Caco-2 (cell line): ENCODE data around the gene PDYN. TPM values are rescaled to one million over a fixed set of nuclear protein-coding genes. Genes with fewer than 3 reads are reported as not detected.

ENCODE experiments used
- BruUV-seq: library from RNA; stranded (reverse); fragments of 400-500 nt; replicated peaks from 2 replicates; lab custom pipeline; 2021; lab: Mats Ljungman, UMichigan
- CTCF ChIA-PET: fragments of 300-600 bp; sonication (Branson Sonifier 250); formaldehyde crosslinking; loops from one replicate; lab custom pipeline; 2022; ENCODE audit warnings: antibody characterized with exemption; lab: Charles Lee
- POLR2A ChIA-PET: fragments of 300-600 bp; sonication (Branson Sonifier 250); formaldehyde crosslinking; loops from one replicate; lab custom pipeline; 2022; ENCODE audit warnings: antibody characterized with exemption; lab: Charles Lee
- DNase-seq, 2 experiments: peaks; one replicate each; pipeline versions ENCODE4 v3.0.0 to v3.0.0-alpha.2; 2020 to 2022
- H3K27me3 ChIP-seq: replicated peaks from 2 replicates; pipeline ENCODE4 v1.6.0; 2011; ENCODE audit warnings: low read length; ENCODE audit not compliant: control insufficient read depth, insufficient read depth
- H3K36me3 ChIP-seq: 2 replicates; pipeline ENCODE4 v1.5.1; 2011; ENCODE audit warnings: low read length; ENCODE audit not compliant: control insufficient read depth, insufficient read depth
- H3K4me1 ChIP-seq: fragments of 250-450 bp; sonication (Bioruptor Pico); 2 replicates; pipeline ENCODE4 v1.5.1; 2020; ENCODE audit warnings: mild to moderate bottlenecking
- H3K4me3 ChIP-seq: 2 replicates; pipeline ENCODE4 v1.5.1; 2011; ENCODE audit warnings: low read depth, mild to moderate bottlenecking, control low read depth, low read length
- H3K9me3 ChIP-seq: fragments of 250-450 bp; sonication (Bioruptor Pico); 2 replicates; pipeline ENCODE4 v1.5.1; 2020; ENCODE audit warnings: mild to moderate bottlenecking, moderate library complexity
- H3K27ac Mint-ChIP-seq: one replicate; pipeline ENCODE4 v1.8.0; 2022; ENCODE audit warnings: mixed read lengths; ENCODE audit not compliant: unreplicated experiment
- H3K27me3 Mint-ChIP-seq: one replicate; pipeline ENCODE4 v1.8.0; 2022; ENCODE audit warnings: mixed read lengths; ENCODE audit not compliant: insufficient read depth, unreplicated experiment
- H3K36me3 Mint-ChIP-seq: one replicate; pipeline ENCODE4 v1.8.0; 2022; ENCODE audit warnings: mild to moderate bottlenecking, mixed read lengths; ENCODE audit not compliant: insufficient read depth, unreplicated experiment
- H3K4me1 Mint-ChIP-seq: one replicate; pipeline ENCODE4 v1.8.0; 2022; ENCODE audit warnings: low read depth, mixed read lengths; ENCODE audit not compliant: unreplicated experiment
- H3K4me3 Mint-ChIP-seq: one replicate; pipeline ENCODE4 v1.8.0; 2022; ENCODE audit warnings: mild to moderate bottlenecking, moderate library complexity, mixed read lengths; ENCODE audit not compliant: unreplicated experiment
- H3K9me3 Mint-ChIP-seq: one replicate; pipeline ENCODE4 v1.8.0; 2022; ENCODE audit warnings: mixed read lengths; ENCODE audit not compliant: unreplicated experiment
- CTCF ChIP-seq, 2 experiments: fragments of 200-600 bp in 1 of 2; IDR thresholded peaks; 1 replicate in 1 of 2; 2 replicates in 1 of 2; pipeline versions ENCODE4 v1.5.1 to v1.8.0; 2011 to 2022; ENCODE audit warnings: antibody characterized with exemption in 1 of 2, control low read depth in 1 of 2, inconsistent platforms in 1 of 2, low read depth in 1 of 2, low read length in 1 of 2, mild to moderate bottlenecking in 1 of 2, moderate library complexity in 1 of 2; ENCODE audit not compliant: insufficient read depth in 1 of 2, severe bottlenecking in 1 of 2, unreplicated experiment in 1 of 2
- intact Hi-C: fragments of 100-400 bp; cut with micrococcal nuclease; formaldehyde crosslinking; loops from one replicate; pipeline ENCODE4 v1.10.0; 2022; ENCODE audit not compliant: unreplicated experiment
- total RNA-seq: library from RNA; stranded (reverse); gene quantifications from 2 replicates; pipeline ENCODE4 v1.2.3, GENCODE V29; 2022

PDYN gene
- total RNA-seq, 1 experiment from 2014 or later: not detected

DNA sequence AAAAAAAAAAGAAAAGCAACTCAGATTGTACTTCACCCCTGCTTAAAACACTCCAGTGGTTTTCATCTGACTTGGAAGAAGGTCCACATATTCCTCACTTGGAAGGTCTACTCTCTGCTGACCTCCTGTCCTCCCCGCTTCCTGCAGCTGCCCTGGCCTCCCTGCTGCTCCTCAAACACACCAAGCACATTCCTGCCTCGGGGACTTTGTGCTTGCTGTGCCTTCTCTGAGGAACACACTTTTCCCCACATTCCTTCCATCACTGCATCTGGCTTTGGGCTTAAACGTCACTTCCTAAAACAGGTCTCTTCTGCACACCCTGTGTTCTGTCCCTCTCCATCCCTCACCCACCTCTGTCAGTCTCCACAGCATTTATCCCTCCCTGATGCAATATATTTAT is 4.9 kb upstream of the PDYN start:
- no TSS peak for BruUV-seq
- no peaks in the 10 kb centered on the region for H3K36me3 ChIP-seq
- CTCF ChIA-PET: no interaction called here
- Mint-ChIP-seq H3K27ac (no peak overlapping the region), H3K4me3 (no peak overlapping the region), H3K4me1 (peaks cover 6% of the 10 kb centered on the region), H3K9me3 (no peaks in the 10 kb centered on the region), H3K36me3 (no peaks in the 10 kb centered on the region), H3K27me3 (peaks cover 27% of the 10 kb centered on the region)
- no peaks in the 10 kb centered on the region for H3K4me1 ChIP-seq
- DNase-seq: no peak
- TF ChIP-seq CTCF (IDR thresholded peaks at IDR 0.05; ENCODE audit: insufficient read depth in 1 of 2, low read depth in 1 of 2, low read length in 1 of 2, severe bottlenecking in 1 of 2, unreplicated experiment in 1 of 2): no peak
- intact Hi-C loops: no loop called here
- no peaks in the 10 kb centered on the region; the same call in 1 of the 2 replicates for H3K27me3 ChIP-seq
- POLR2A ChIA-PET: no interaction called here
- H3K9me3 ChIP-seq: no peaks in the 10 kb centered on the region
- H3K4me3 ChIP-seq: no peak overlapping the region

- intact Hi-C loops: no loop called here
- Mint-ChIP-seq H3K4me1 (peaks cover 6% of the 10 kb centered on the region), H3K27ac (no peak overlapping the region), H3K36me3 (no peaks in the 10 kb centered on the region), H3K4me3 (no peak overlapping the region), H3K9me3 (no peaks in the 10 kb centered on the region), H3K27me3 (peaks cover 28% of the 10 kb centered on the region)
- no peak for TF ChIP-seq CTCF (IDR thresholded peaks at IDR 0.05; ENCODE audit: insufficient read depth in 1 of 2, low read depth in 1 of 2, low read length in 1 of 2, severe bottlenecking in 1 of 2, unreplicated experiment in 1 of 2)
- Histone ChIP-seq H3K4me1 (no peaks in the 10 kb centered on the region), H3K36me3 (no peaks in the 10 kb centered on the region), H3K9me3 (no peaks in the 10 kb centered on the region), H3K27me3 (no peaks in the 10 kb centered on the region; the same call in 1 of the 2 replicates), H3K4me3 (no peak overlapping the region)
- POLR2A ChIA-PET: no interaction called here
- no peak for DNase-seq
- CTCF ChIA-PET: no interaction called here
- no TSS peak for BruUV-seq
Measured at GRCh38 chr20:1998193-1998520, 4.3 kb upstream of the PDYN start.

DNA sequence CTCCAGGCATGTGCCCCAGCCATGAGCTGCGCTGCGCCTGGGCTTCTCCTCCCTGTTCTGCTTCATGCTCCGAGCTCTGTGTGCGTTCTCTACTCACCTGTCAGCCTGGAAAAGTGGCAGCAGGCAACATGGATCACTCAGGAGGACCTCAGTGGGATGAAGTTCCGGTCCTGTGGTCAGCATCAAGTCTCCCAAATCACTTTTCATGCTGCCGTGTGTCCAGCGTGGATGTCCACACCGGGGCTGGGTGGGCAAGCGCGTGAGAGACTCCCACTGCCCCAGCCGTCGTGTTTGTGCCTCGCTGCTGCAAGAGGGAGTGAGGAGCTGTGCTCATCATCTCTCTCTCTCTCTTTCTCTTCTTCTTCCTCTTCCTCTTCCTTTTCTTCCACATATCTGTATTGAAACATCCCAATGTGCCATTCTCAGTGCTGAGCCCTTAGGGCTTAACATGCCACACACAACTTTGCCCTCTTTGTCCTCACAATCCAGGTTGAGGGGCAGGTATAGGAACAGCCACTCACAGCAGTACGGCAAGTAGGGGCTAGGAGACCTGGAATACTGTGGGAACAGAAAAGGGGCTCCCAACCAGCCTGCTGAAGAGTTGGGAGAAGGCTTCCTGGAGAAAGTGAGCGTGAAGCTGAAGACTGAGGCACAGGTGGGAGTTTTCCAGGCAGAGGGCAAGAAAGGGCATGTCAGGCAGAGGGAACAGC is 3.8 kb upstream of the PDYN start:
- intact Hi-C loops: no loop called here

More for the DNA sequence above, 3.8 kb upstream of the PDYN start:
- H3K9me3 ChIP-seq: no peaks in the 10 kb centered on the region
- H3K4me1 ChIP-seq: no peaks in the 10 kb centered on the region
- no peaks in the 10 kb centered on the region for H3K36me3 ChIP-seq
- H3K4me1 Mint-ChIP-seq: peaks cover 6% of the 10 kb centered on the region
- no peaks in the 10 kb centered on the region for H3K9me3 Mint-ChIP-seq
- peaks cover 31% of the 10 kb centered on the region for H3K27me3 Mint-ChIP-seq
- no peak for TF ChIP-seq CTCF (IDR thresholded peaks at IDR 0.05; ENCODE audit: insufficient read depth in 1 of 2, low read depth in 1 of 2, low read length in 1 of 2, severe bottlenecking in 1 of 2, unreplicated experiment in 1 of 2)
- no peak for DNase-seq
- H3K4me3 Mint-ChIP-seq: no peak overlapping the region
- H3K36me3 Mint-ChIP-seq: no peaks in the 10 kb centered on the region
- no peak overlapping the region for H3K4me3 ChIP-seq
- no peak overlapping the region for H3K27ac Mint-ChIP-seq
- no TSS peak for BruUV-seq
- H3K27me3 ChIP-seq: no peaks in the 10 kb centered on the region; the same call in 1 of the 2 replicates
- ChIA-PET POLR2A (no interaction called here), CTCF (no interaction called here)
